ENCODE data around the gene C11orf97.
"Not testable (repeated sequence)": the region's sequence is repeated elsewhere in the genome, so short reads cannot be mapped to it uniquely, and the experiment has no call there.

C11orf97 gene

DNA sequence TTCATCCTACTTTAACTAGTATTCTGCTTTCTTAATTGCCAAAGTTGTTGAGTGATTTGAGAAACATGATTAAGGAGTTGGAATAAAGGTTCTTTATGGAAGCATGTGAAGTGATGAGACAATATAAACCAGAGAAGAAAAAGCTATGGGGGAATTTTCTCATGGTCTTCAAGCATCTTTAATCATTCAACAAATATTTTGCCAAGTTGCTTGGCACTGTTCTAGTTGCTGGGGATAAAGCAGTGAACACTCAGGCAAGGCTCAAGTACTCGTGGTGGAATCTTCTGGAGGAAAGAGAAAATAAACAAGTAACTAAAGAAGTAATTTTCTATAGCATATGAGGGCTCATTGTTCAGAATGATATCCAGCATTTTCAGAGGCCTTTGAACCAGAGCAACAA is 45.7 kb downstream of the C11orf97 start:
- no peak for DNase-seq (ENCODE audit: low read depth)

DNA sequence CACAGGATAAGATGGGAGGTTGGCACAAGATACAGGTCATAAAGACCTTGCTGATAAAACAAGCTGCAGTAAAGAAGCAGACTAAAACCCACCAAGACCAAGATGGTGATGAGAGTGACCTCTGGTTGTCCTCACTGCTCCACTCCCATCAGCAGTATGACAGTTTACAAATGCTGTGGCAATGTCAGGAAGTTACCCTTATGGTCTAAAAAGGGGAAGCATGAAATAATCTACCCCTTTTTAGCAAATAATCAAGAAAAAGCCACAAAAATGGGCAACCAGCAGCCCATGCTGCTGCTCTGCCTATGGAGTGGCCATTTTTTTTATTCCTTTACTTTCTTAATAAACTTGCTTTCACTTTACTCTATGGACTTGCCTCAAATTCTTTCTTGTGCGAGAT is 46.2 kb downstream of the C11orf97 start:
- no peak for DNase-seq (ENCODE audit: low read depth)

DNA sequence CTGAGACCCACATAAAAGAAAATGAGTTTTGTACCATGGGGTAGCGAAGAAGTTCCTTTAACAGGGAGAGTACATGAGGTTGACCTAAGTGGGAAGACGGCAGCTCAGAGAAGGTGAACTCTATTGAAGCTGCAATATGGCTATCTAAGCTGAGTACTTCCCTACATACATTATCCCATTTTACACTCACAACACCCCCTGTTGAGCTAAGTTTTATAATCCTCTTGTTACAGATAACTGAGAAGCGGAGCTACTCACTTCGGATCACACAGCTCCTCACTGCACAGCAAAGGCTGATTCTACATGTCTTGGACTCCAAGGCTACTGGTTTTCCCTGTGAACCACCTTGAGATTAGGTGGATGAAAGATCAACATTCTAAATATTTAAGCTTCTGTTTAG is 46.7 kb downstream of the C11orf97 start:
- DNase-seq (ENCODE audit: low read depth): no peak

DNA sequence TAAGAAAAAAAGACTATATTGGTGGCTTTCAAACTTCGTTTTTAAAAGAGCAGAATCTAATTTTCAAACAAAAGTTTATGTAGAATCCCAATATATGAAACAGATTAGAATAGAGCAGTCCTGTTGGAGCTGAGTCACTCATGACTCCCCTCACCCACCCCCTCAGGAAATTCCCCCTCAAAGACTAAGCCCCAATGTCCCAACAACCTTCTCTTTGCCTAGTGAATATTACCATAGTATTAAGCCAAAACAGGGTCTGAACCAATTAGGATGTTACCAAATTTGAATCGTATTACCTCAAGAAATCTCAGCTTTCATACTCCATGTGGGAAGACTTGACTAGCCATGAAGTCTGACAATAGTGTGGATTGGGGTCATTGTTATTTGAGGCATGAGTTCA is 47.1 kb downstream of the C11orf97 start:
- DNase-seq (ENCODE audit: low read depth): no peak

DNA sequence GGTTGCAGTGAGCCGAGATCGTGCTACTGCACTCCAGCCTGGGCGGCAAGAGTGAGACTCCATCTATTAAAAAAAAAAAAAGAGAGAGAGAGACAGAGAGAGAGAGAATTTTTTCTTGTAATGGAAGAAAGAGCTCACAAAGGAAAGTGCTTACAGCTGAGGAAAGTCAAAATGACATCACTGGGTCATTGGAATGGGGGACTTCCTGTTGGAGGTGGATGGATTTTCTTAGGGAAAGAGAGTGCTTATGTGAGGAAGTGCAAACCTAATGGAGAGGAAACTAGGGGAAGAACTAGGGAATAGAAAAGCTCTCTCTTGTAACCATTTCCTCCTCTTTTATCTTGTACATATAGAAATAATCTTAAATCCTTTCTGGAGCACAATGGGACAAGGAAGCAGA is 48.6 kb downstream of the C11orf97 start:
- no peak for DNase-seq (ENCODE audit: low read depth)

DNA sequence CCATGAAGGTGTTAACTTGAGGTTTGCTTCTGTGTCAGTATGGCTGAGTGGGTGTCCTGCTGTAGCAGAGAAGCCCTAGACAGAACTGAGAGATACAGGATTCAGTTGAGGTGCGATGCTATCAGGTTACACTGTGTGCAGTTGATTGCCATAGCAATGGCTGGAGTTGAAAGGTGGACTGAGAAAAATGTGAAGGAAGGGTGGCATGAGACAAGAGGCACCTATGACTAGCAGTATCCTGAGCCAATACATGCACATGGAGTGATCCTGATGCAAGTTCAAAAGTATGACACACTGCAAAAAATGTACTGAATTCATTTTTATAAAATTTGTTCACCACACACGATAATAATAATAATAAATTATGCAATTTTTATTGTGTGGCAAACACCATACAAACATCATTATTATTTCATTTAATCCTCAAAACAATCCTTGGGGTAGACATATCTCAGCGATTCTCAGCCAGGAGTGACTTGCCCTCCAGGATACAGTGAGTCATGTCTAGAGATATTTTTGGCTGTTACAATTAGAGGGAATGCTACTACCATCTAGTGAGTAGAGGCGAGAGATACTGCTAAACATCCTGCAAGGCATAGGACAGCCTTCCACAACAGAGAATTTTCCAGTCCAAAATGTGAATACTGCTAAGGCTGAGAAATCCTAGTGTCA is 51.1 kb downstream of the C11orf97 start:
- DNase-seq (ENCODE audit: low read depth): peak; percentile 53

DNA sequence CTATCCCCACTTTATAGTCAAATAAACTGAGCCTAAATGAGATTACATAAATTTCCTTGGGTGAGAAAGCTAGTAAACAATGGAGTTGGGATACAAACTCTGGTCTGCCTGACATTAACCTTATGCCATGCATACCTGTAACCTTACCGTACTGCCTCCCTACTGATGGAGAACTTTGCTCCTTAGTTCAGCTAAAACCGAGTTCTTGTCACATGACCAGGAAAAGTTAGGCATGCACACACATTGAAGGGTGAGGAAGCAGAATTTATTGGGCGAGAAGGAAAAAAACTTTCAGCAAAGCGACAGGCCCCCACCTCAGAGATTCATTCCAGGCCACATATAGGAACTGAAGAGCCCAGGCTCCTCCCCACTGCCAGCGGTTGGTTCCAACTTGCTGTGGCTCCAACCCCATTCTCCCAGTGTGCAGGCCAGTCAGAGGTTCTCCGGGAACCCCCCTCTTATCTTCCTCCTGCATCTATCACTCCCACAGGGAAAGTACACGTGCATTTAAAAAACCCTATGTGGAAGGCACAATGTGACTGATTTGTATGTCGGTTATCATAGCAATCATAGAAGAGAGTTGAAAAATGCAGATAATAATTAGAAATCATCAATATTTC is 51.7 kb downstream of the C11orf97 start:
- DNase-seq (ENCODE audit: low read depth): no peak

DNA sequence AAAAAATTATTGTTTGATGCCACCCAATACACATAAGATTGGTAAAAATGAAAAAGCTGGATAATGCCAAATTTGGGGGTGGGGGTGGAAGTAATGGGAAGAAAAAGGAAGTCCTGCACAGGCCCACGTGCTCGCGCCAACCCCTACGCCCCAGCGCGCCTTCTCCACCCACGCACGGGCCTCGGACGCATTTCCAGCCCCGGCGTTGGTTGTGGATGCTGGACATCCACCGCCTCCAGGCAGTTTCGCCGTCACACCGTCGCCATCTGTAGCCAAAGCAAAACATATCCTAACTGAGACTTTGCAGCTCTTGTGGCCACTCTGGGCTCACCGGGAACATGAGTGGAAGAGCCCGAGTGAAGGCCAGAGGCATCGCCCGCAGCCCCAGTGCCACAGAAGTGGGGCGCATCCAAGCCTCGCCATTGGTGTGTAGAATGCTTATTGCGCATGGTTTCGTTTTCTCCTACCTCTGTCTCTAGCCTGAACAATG is 55.0 kb downstream of the C11orf97 start, which contains the start of gene PIWIL4:
Gene PIWIL4, plus strand, starts transcription at position 188 of the 490 bp plus-strand sequence. Its CDS starts 151 bp downstream, at position 339.
- no peak for DNase-seq (ENCODE audit: low read depth)

DNA sequence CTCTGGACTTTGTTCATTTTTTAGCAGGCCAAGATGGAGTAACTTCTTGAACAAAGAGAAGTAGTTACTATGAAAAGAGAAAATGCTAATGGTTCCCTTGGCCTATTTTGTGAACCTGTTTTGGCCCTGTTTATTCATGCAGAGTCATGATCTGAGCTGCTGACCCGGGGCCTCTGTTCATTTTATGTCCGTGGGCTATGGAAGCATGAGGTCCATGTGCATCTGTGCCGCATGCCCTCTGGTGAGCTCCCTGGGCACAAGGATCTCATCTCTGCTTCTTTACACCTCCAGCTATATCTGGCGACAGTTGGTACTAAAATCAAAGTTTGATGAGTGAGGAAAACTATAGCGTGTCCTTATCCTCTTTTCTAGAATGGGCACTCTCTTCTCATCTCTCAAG is 55.9 kb downstream of the C11orf97 start:
- DNase-seq (ENCODE audit: low read depth): no peak

DNA sequence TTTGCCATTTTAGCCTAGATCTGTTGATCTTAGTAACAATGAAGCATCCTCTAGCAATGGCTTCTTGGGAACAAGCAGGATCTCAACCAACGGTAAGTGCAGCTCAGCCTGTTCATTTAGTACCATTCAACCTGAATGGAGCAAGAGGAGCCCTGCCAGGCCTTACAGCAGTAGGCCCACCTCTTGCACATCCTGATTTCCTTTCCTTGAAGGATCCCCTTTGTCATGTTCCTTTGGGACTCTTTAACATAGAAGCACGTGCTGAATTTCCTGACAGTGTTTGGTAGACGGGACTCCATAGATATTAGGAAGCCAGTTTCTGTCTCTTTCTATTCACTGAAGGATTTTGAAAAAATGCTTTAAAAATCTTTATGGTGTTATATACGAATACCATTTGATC is 56.5 kb downstream of the C11orf97 start:
- no peak for DNase-seq (ENCODE audit: low read depth)

DNA sequence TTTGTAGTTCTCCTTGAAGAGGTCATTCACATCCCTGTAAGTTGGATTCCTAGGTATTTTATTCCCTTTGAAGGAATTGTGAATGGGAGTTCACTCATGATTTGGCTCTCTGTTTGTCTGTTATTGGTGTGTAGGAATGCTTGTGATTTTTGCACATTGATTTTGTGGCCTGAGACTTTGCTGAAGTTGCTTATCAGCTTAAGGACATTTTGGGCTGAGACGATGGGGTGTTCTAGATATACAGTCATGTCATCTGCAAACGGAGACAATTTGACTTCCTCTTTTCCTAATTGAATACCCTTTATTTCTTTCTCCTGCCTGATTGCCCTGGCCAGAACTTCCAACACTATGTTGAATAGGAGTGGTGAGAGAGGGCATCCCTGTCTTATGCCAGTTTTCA is 60.7 kb downstream of the C11orf97 start:
- DNase-seq (ENCODE audit: low read depth): not testable (repeated sequence)

DNA sequence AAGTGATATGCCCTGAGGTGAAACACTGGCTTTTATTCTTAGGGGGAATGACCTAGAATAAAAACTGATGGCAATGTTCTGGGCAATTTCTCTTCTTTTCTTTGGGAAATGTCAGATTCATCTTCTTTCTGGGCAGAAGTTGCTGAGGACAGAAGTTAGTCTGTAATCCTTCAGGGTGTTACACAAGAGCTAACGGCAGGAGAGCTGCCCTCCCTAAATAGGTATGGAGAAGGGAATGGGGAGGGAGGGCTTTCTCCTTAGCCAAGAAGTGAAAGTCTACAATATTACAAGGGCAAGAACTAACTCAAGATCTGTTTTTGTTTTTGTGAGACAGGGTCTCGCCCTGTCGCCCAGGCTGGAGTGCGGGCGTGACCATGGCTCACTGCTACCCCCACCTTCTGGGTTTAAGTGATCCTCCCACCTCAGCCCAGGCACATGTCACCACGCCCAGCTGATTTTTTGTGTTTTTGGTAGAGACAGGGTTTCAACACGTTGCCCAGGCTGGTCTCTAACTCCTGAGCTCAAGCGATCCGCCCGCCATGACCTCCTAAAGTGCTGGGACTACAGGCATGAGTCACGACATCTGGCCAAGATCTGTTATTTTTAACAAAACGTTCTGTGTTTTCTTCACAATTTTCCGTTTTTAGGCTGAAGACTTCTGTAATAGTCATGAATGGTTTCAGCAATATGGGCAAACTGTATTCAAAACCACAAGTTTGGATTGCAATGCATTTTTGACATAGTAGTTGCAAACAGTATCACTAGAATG is 62.1 kb downstream of the C11orf97 start:
- peak; percentile 47 for DNase-seq (ENCODE audit: low read depth)

DNA sequence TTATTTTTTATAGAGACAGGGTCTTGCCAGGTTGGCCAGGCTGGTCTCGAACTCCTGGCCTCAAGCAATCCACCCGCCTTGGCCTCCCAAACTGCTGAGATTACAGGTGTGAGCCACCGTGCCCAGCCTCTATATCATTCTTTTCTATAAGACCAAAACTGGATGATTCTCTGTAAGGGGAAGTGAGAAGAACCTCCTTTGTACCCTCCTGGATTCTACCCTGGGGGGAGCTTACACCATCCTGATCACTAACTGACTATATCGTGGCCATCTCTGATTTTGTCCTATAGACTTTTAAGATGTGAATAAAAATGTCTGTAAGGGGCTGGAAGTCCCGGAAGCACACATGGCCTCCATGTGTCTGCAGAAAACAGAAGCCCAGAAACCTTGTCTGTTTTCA is 64.0 kb downstream of the C11orf97 start:
- no peak for DNase-seq (ENCODE audit: low read depth)

DNA sequence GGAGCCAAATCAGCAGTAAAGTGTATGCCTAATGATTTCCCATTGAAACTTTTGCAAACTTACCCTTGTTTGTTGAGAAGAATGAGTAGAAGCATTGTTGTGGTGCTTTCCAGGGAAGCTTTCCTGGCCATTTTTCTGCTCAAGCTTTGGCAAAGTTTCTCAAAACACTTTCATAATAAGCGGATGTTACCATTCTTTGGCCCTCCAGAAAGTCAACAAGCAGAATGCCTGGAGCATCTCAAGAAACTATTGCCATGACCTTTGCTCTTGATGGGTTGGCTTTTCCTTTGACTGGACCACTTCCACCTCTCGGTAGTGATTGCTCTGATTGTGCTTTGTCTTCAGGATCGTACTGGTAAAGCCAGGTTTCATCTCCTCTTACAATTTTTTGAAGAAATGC is 65.6 kb downstream of the C11orf97 start:
- no peak for DNase-seq (ENCODE audit: low read depth)

All from HS-5 (cell line).